OCI-LY7 (cell line): ENCODE data around the gene TTC32. TPM values are rescaled to one million over a fixed set of nuclear protein-coding genes. Genes with fewer than 3 reads are reported as not detected.
"Not testable (repeated sequence)": the region's sequence is repeated elsewhere in the genome, so short reads cannot be mapped to it uniquely, and the experiment has no call there.

Experiments used
- BruUV-seq: library from RNA; stranded (reverse); fragments of 400-500 nt; replicated peaks from 2 replicates; lab custom pipeline; 2021; lab: Mats Ljungman, UMichigan
- CTCF ChIA-PET: fragments of 300-600 bp; sonication (Branson Sonifier 250); formaldehyde crosslinking; loops from one replicate; lab custom pipeline; 2022; ENCODE audit warnings: antibody characterized with exemption; ENCODE audit not compliant: unreplicated experiment; lab: Charles Lee
- POLR2A ChIA-PET: fragments of 300-600 bp; sonication (Branson Sonifier 250); formaldehyde crosslinking; loops from one replicate; lab custom pipeline; 2022; ENCODE audit warnings: antibody characterized with exemption; lab: Charles Lee
- DNase-seq: peaks from one replicate; pipeline ENCODE4 v3.0.0-alpha.2; 2015; ENCODE audit warnings: low spot score
- H2AFZ ChIP-seq: fragments of 200-600 bp; sonication (generic), shearing (Covaris generic); 2 replicates; pipeline ENCODE4 v1.6.1; 2014; ENCODE audit warnings: mild to moderate bottlenecking, antibody characterized with exemption, low read length, moderate library complexity
- H3K27ac ChIP-seq: fragments of 200-600 bp; sonication (generic); 2 replicates; pipeline ENCODE4 v1.5.1; 2014; ENCODE audit warnings: mixed run types, low read depth, mild to moderate bottlenecking, moderate library complexity, low read length, inconsistent platforms; ENCODE audit not compliant: poor library complexity, severe bottlenecking
- H3K36me3 ChIP-seq: fragments of 200-600 bp; sonication (generic); 2 replicates; pipeline ENCODE4 v1.6.1; 2014; ENCODE audit warnings: mild to moderate bottlenecking, antibody characterized with exemption, low read length, moderate library complexity, mixed read lengths; ENCODE audit not compliant: insufficient read depth
- H3K4me1 ChIP-seq: fragments of 200-600 bp; sonication (generic); 2 replicates; pipeline ENCODE4 v1.5.1; 2014; ENCODE audit warnings: mild to moderate bottlenecking, low read length; ENCODE audit not compliant: insufficient read depth, poor library complexity, severe bottlenecking
- H3K4me2 ChIP-seq: fragments of 200-600 bp; sonication (generic); 2 replicates; pipeline ENCODE4 v1.6.1; 2014; ENCODE audit warnings: mild to moderate bottlenecking, low read length
- H3K4me3 ChIP-seq: fragments of 200-600 bp; sonication (generic); 2 replicates; pipeline ENCODE4 v1.5.1; 2014; ENCODE audit warnings: mild to moderate bottlenecking, low read depth, low read length; ENCODE audit not compliant: poor library complexity, severe bottlenecking
- H3K79me2 ChIP-seq: fragments of 200-600 bp; sonication (generic); 2 replicates; pipeline ENCODE4 v1.6.1; 2016; ENCODE audit warnings: low read depth, mild to moderate bottlenecking, low read length, moderate library complexity, mixed read lengths; ENCODE audit not compliant: insufficient read depth
- H3K9me2 ChIP-seq: fragments of 200-600 bp; sonication (generic); 2 replicates; pipeline ENCODE4 v1.6.1; 2016; ENCODE audit warnings: mild to moderate bottlenecking, low read length, mixed read lengths; ENCODE audit not compliant: insufficient read depth
- H3K9me3 ChIP-seq: fragments of 200-600 bp; sonication (generic); 2 replicates; pipeline ENCODE4 v1.6.1; 2014; ENCODE audit warnings: mild to moderate bottlenecking, mixed run types, low read length, mixed read lengths
- H4K20me1 ChIP-seq: fragments of 200-600 bp; sonication (generic); 2 replicates; pipeline ENCODE4 v1.6.1; 2014; ENCODE audit warnings: mild to moderate bottlenecking, antibody characterized with exemption, low read length, moderate library complexity, mixed read lengths; ENCODE audit not compliant: insufficient read depth
- CTCF ChIP-seq: fragments of 200-600 bp; sonication (generic); conservative IDR thresholded peaks from 2 replicates; pipeline ENCODE4 v1.5.1; 2014; ENCODE audit warnings: mild to moderate bottlenecking, antibody characterized with exemption, low read length, moderate library complexity, mixed read lengths
- EZH2phosphoT487 ChIP-seq: fragments of 200-600 bp; sonication (generic); IDR thresholded peaks from 2 replicates; pipeline ENCODE4 v1.6.1; 2018; ENCODE audit warnings: low read depth, borderline replicate concordance, mild to moderate bottlenecking, mixed run types, antibody characterized with exemption, low read length, moderate library complexity, mixed read lengths
- intact Hi-C: fragments of 100-400 bp; cut with micrococcal nuclease; formaldehyde crosslinking; loops from one replicate; pipeline ENCODE4 v1.10.0; 2022; ENCODE audit not compliant: unreplicated experiment
- total RNA-seq, 2 experiments: library from RNA; depleted of rRNA in 1 of 2; stranded (reverse); fragments of >200 nt in 1 of 2; shearing (Covaris generic) in 1 of 2; gene quantifications; 2 replicates each; pipeline ENCODE4 v1.2.3, GENCODE V29; 2014 to 2022

The TTC32 gene
- total RNA-seq, 2 experiments from 2014 or later, result 21.1 to 26.3 TPM

- H3K36me3 ChIP-seq, result no peaks in the 10 kb centered on the region
- no peaks in the 10 kb centered on the region for H4K20me1 ChIP-seq
- H3K27ac ChIP-seq, result no peak overlapping the region
- H3K9me3 ChIP-seq, result no peaks in the 10 kb centered on the region
- H3K79me2 ChIP-seq, result no peaks in the 10 kb centered on the region
- H3K4me1 ChIP-seq, result no peaks in the 10 kb centered on the region
- no peak overlapping the region for H3K4me2 ChIP-seq
- no TSS peak for BruUV-seq
- TF ChIP-seq CTCF (no peak), EZH2phosphoT487 (no peak)
- no peak overlapping the region for H3K4me3 ChIP-seq
- no peak for DNase-seq
- H3K9me2 ChIP-seq, result no peaks in the 10 kb centered on the region
- no peak overlapping the region for H2AFZ ChIP-seq
- intact Hi-C loops, result no loop called here
- CTCF ChIA-PET, result no interaction called here
- POLR2A ChIA-PET, result no interaction called here
Observed at GRCh38 chr2:19881221-19881907, 20.4 kb downstream of the TTC32 start.

- DNase-seq, H3K36me3 ChIP-seq, H3K27ac ChIP-seq, H3K9me3 ChIP-seq, H3K9me2 ChIP-seq, intact Hi-C loops, H4K20me1 ChIP-seq, BruUV-seq, H3K4me1 ChIP-seq, H2AFZ ChIP-seq, H3K4me3 ChIP-seq, POLR2A ChIA-PET, H3K4me2 ChIP-seq, H3K79me2 ChIP-seq: not testable (repeated sequence)
- CTCF ChIA-PET, result interaction anchor here (0.6 kb wide), 1 partner anchor 50 kb away, joined by 3 read pairs; no protein-coding TSS in a partner anchor
Observed at GRCh38 chr2:19880191-19880590, 21.6 kb downstream of the TTC32 start.

GRCh38 chr2:19879120-19879519, 22.7 kb downstream of the TTC32 start:
- H2AFZ ChIP-seq, result no peak overlapping the region
- intact Hi-C loops, result no loop called here
- no peaks in the 10 kb centered on the region for H3K4me1 ChIP-seq
- H4K20me1 ChIP-seq, result no peaks in the 10 kb centered on the region
- POLR2A ChIA-PET, result interaction anchor here (0.5 kb wide), 1 partner anchor 202 kb away, joined by 3 read pairs; no protein-coding TSS in a partner anchor
- H3K9me3 ChIP-seq, result no peaks in the 10 kb centered on the region
- DNase-seq, result no peak
- H3K79me2 ChIP-seq, result no peaks in the 10 kb centered on the region
- H3K4me2 ChIP-seq, result no peak overlapping the region
- H3K27ac ChIP-seq, result no peak overlapping the region
- CTCF ChIA-PET, result no interaction called here
- BruUV-seq, result no TSS peak
- TF ChIP-seq CTCF (no peak), EZH2phosphoT487 (no peak)
- no peaks in the 10 kb centered on the region for H3K9me2 ChIP-seq
- no peaks in the 10 kb centered on the region for H3K36me3 ChIP-seq
- H3K4me3 ChIP-seq, result no peak overlapping the region
